GM18520 (cell line): Measurements from ENCODE around the gene CDY2B.
"Not testable (repeated sequence)": the region's sequence is repeated elsewhere in the genome, so short reads cannot be mapped to it uniquely, and the experiment has no call there.

Experiments used
- ATAC-seq: cut with Tn5 transposase; IDR thresholded peaks from one replicate; pipeline ENCODE4 v1.9.1; 2021; ENCODE audit not compliant: unreplicated experiment

CDY2B gene, protein sequence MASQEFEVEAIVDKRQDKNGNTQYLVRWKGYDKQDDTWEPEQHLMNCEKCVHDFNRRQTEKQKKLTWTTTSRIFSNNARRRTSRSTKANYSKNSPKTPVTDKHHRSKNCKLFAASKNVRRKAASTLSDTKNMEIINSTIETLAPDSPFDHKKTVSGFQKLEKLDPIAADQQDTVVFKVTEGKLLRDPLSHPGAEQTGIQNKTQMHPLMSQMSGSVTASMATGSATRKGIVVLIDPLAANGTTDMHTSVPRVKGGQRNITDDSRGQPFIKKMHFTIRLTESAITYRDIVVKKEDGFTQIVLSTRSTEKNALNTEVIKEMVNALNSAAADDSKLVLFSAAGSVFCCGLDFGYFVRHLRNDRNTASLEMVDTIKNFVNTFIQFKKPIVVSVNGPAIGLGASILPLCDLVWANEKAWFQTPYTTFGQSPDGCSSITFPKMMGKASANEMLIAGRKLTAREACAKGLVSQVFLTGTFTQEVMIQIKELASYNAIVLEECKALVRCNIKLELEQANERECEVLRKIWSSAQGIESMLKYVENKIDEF

GRCh38 chrY:17880120-17880519 lies at the start of gene CDY2B:
Gene CDY2B (minus strand): TSS chrY:17880220. CDS start chrY:17879892, 328 bp downstream.
- ATAC-seq: not testable (repeated sequence)

- not testable (repeated sequence) for ATAC-seq
Observed at GRCh38 chrY:17908009-17908408, 28.0 kb upstream of the CDY2B start.

DNA sequence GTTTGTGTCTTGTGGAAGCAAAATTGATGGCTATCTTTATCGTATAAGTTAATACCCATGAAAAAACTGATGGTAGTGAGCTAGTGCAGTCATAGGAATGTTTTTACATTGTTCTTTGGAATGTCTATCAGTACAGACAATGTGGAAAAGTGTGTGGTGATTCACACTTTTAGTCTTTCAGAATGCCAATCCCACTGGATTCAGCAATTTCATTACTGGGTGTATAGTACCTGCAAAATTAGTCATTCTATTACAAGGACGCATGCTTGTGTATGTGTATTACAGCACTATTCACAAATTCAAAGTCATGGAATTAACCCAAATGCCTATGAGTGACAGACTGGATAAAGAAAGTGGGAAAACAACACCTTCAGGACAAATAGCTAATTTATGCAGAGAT lies 27.3 kb upstream of the CDY2B start:
- not testable (repeated sequence) for ATAC-seq

- ATAC-seq: not testable (repeated sequence)
Observed at GRCh38 chrY:17881697-17882096, 1.7 kb upstream of the CDY2B start.

DNA sequence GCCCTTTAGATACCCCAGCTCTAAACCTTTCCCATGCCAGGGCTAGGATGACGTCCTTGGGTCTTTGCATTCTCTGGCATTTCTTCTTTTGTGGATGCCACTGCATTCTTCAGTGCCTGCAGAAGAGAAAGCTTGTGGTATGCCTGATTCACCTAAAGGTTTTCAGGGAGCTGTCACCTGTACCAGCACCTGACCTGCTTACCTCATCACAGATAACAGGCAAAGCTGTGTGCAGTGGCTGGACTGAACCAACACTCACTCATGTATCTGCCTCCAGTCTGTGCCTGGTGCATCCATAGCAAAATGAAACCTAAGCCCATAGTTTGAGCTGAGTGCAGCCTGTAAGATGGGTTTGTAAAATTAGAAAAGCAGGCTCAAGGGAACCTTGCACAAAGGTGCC lies 3.3 kb downstream of the CDY2B start:
- not testable (repeated sequence) for ATAC-seq

- ATAC-seq: not testable (repeated sequence)
Observed at GRCh38 chrY:17875401-17875800, 4.6 kb downstream of the CDY2B start.

DNA sequence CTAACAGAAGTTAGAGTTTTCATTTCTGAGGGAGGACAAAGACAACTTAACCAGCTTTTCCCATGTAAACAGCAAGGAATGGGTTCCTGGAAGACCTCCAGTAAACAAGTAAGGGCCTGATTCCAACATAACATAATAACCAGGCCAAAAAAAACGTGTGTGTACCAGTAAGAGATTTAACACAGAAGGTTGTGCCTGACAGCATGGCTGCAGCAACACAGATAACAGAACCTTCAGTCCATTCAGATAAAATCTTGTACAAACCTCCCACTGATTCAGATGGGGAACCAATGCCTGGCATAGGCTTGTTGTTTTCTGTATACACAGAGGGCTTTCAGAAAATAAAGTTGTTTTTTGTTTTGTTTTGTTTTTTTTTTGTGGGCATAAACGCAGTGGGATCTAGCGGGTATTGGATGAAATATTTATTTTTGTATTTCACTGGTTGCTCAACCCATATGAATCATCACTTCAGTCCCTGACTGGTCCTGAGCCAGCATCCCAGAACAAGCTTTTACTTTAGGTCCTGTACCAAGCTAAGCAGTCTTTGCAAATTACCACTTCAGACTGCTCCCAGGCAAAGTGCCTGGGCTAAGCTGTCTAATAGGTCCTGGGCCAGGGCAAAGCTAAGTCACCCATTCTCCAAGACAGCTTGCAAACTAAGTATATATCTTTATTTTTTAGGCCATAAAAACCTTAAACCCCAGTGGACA lies 8.7 kb downstream of the CDY2B start:
- ATAC-seq: not testable (repeated sequence)

DNA sequence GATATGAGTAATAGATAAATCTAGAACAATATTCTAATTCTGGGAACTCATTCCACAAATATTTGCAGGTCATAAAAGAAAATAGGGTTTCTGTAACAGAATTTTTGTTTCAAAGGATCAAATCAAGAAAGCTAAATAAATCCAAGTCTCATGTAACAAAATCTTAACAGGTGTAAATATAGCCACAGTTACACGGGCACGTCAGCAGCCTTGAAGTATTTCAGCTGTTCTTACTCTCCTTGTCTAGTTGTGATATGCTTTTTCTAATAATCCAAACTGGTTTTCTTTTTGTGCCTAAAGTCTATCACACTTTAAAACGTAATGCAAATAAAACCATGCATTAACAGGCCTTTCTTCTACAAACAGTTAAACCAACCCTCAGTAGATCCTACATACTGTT lies 9.3 kb downstream of the CDY2B start:
- not testable (repeated sequence) for ATAC-seq

- ATAC-seq: not testable (repeated sequence)
Observed at GRCh38 chrY:17867850-17868249, 12.2 kb downstream of the CDY2B start.

- not testable (repeated sequence) for ATAC-seq
Observed at GRCh38 chrY:17860634-17861033, 19.4 kb downstream of the CDY2B start.

GRCh38 chrY:17856963-17857848 lies 22.8 kb downstream of the CDY2B start:
- ATAC-seq: not testable (repeated sequence)

DNA sequence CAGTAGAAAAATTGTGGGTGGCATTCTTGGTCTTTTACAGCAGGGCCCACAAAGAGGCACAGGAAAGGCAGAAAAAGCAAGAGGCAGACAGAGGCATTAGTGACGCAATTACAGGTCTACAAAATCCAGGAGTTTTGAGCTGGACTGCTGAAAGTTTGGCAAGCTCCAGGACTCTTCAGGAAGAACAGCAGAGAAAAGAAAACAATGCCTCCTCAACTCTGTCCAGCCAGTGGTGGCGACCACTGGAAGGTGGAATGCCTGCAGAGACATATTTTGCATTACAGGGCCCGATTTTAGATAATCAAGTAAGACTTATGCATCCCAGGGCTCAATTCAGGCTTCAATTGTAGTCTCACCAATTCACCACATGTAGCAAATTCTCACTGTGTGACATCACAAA lies 23.5 kb downstream of the CDY2B start:
- not testable (repeated sequence) for ATAC-seq

GRCh38 chrY:17849131-17849530 lies 30.9 kb downstream of the CDY2B start:
- ATAC-seq: not testable (repeated sequence)

GRCh38 chrY:17832149-17832548 lies 47.9 kb downstream of the CDY2B start:
- not testable (repeated sequence) for ATAC-seq
